Transverse colon (tissue), 4 donors: ENCODE measurements around the gene MYOM1. TPM values are rescaled to one million over a fixed set of nuclear protein-coding genes. Genes with fewer than 3 reads are reported as not detected.

Experiments
- DNase-seq: peaks from one replicate; pipeline ENCODE4 v3.0.0-alpha.2; 2019
- H3K27ac ChIP-seq, 4 donors: fragments of 200-600 bp; sonication (generic); 2 replicates each; pipeline ENCODE4 v1.5.1; 2016 to 2018; ENCODE audit warnings: inconsistent platforms in 4 of 4
- H3K27me3 ChIP-seq: fragments of 200-600 bp; sonication (generic); 2 replicates; pipeline ENCODE4 v1.5.1; 2017; ENCODE audit warnings: inconsistent platforms
- H3K36me3 ChIP-seq, 4 donors: fragments of 200-600 bp; sonication (generic); 2 replicates each; pipeline ENCODE4 v1.5.1; 2017 to 2019; ENCODE audit warnings: inconsistent platforms in 4 of 4
- H3K4me1 ChIP-seq, 4 donors: fragments of 200-600 bp; sonication (generic); 2 replicates each; pipeline ENCODE4 v1.5.1; 2017 to 2020; ENCODE audit warnings: inconsistent platforms in 4 of 4
- H3K4me3 ChIP-seq, 4 donors: fragments of 200-600 bp; sonication (generic); 1 replicate in 1 of 4; 2 replicates in 3 of 4; pipeline versions ENCODE4 v1.5.1 to v1.6.1; 2017 to 2019; ENCODE audit warnings: inconsistent platforms in 4 of 4
- H3K9me3 ChIP-seq, 2 donors: fragments of 200-600 bp; sonication (generic); 2 replicates each; pipeline ENCODE4 v1.5.1; 2017 to 2019; ENCODE audit warnings: inconsistent platforms in 2 of 2
- CTCF ChIP-seq, 5 experiments: fragments of 200-600 bp in 3 of 5; fragments of 450-650 bp in 2 of 5; sonication (generic) in 3 of 5; IDR thresholded peaks; 1 replicate in 2 of 5; 2 replicates in 3 of 5; pipeline ENCODE4 v1.5.1; 2016 to 2017; ENCODE audit warnings: antibody characterized with exemption in 5 of 5, inconsistent platforms in 3 of 5, mild to moderate bottlenecking in 2 of 5, moderate library complexity in 1 of 5
- EP300 ChIP-seq: sonication (generic); formaldehyde crosslinking; IDR thresholded peaks from one replicate; pipeline ENCODE4 v1.6.1; 2017; ENCODE audit warnings: antibody characterized with exemption, low read depth
- POLR2A ChIP-seq: fragments of 450-650 bp; IDR thresholded peaks from one replicate; pipeline ENCODE4 v1.6.1; 2016; ENCODE audit warnings: antibody characterized with exemption, mild to moderate bottlenecking, moderate library complexity
- POLR2AphosphoS5 ChIP-seq, 3 donors: sonication (generic); formaldehyde crosslinking; IDR thresholded peaks; one replicate each; pipeline ENCODE4 v1.6.1; 2016; ENCODE audit warnings: antibody characterized with exemption in 3 of 3
- WGBS, 2 donors: methylation state at CpG; one replicate each; pipeline ENCODE4 v1.1.5; 2018; ENCODE audit warnings: low coverage in 1 of 2; 5-methylcytosine and 5-hydroxymethylcytosine counted together
- in situ Hi-C, 4 donors: fragments of 200-750 bp; cut with MboI; loops; one replicate each; pipeline versions ENCODE4 v1.15.0 to v1.15.1; 2017; ENCODE audit warnings: low sequenced_read_pairs in 3 of 4, low pct_ligation_motif_present in 1 of 4, low pct_unique_long_range_greater_than_20kb in 1 of 4
- intact Hi-C: fragments of 100-400 bp; cut with DNase I; formaldehyde crosslinking; loops from one replicate; pipeline ENCODE4 v1.15.1; 2023; ENCODE audit warnings: low total_unique reads
- total RNA-seq, 4 donors: library from RNA; depleted of rRNA; stranded (reverse); fragments of >200 nt; gene quantifications; one replicate each; pipeline ENCODE4 v1.1.0, GENCODE V29; 2016

The MYOM1 gene
- total RNA-seq, 4 donors from 2014 or later = 6.0 to 30.4 (median 7.7) TPM

DNA sequence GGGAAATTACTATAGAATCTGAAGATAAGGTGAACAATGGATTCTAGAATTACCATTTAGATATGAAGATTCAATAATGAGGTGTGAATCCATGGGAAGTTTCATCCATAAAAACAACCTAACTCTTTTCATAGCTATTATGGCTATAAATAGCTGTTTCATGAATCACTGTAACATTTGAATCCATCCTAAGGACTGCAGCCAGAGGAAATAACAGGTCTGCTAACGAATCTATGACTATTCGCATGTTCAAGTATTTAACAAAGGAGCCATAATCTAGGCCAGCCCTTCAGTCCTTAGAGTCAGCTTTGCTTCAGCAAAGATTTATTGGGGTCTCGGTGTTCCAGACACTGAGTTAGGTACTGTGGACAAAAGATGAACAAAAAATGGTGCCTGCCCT, 87.1 kb downstream of the MYOM1 start:
- 80 to 83% methylated on average over 1 to 3 of the region's 3 CpGs for WGBS, 2 donors
- in situ Hi-C loops = loop anchor here in 3 of 4 donors (10.0 to 25.0 kb wide), 2 partner anchors 105 to 198 kb away; partner anchors contain the start of gene MYL12A (in 1 of the 3)
- TF ChIP-seq POLR2AphosphoS5 (IDR thresholded peaks at IDR 0.05) (no peak), EP300 (no peak), CTCF (IDR thresholded peaks at IDR 0.05) (no peak), POLR2A (no peak)

GRCh38 chr18:3130344-3130743, 89.4 kb downstream of the MYOM1 start:
- 29 to 35% methylated on average over 2 of the region's 2 CpGs for WGBS, 2 donors
- in situ Hi-C loops (loop anchor here in 3 of 4 donors (10.0 to 25.0 kb wide), 2 partner anchors 107 to 196 kb away; partner anchors contain the start of gene MYL12A (in 1 of the 3)), intact Hi-C loops (loop anchor here (1.0 kb wide), 1 partner anchor 198 kb away; no protein-coding TSS in a partner anchor)
- no peak overlapping the region for H3K27ac ChIP-seq
- no peak overlapping the region for H3K4me3 ChIP-seq
- no peaks in the 10 kb centered on the region for H3K27me3 ChIP-seq
- DNase-seq = no peak
- no peaks in the 10 kb centered on the region for H3K9me3 ChIP-seq
- TF ChIP-seq EP300 (no peak), POLR2A (no peak), POLR2AphosphoS5 (IDR thresholded peaks at IDR 0.05) (no peak), CTCF (IDR thresholded peaks at IDR 0.05) (no peak)
- no peaks in the 10 kb centered on the region for H3K36me3 ChIP-seq
- H3K4me1 ChIP-seq = peaks cover 0 to 8% (median 3%) of the 10 kb centered on the region in 4 donors

More for the DNA sequence above, 87.1 kb downstream of the MYOM1 start:
- no peak overlapping the region for H3K4me3 ChIP-seq
- H3K4me1 ChIP-seq = peaks cover 0 to 8% (median 3%) of the 10 kb centered on the region in 4 donors
- no peak for DNase-seq
- H3K27me3 ChIP-seq = no peaks in the 10 kb centered on the region
- H3K9me3 ChIP-seq = no peaks in the 10 kb centered on the region
- intact Hi-C loops = no loop called here
- H3K36me3 ChIP-seq = no peaks in the 10 kb centered on the region
- no peak overlapping the region for H3K27ac ChIP-seq

DNA sequence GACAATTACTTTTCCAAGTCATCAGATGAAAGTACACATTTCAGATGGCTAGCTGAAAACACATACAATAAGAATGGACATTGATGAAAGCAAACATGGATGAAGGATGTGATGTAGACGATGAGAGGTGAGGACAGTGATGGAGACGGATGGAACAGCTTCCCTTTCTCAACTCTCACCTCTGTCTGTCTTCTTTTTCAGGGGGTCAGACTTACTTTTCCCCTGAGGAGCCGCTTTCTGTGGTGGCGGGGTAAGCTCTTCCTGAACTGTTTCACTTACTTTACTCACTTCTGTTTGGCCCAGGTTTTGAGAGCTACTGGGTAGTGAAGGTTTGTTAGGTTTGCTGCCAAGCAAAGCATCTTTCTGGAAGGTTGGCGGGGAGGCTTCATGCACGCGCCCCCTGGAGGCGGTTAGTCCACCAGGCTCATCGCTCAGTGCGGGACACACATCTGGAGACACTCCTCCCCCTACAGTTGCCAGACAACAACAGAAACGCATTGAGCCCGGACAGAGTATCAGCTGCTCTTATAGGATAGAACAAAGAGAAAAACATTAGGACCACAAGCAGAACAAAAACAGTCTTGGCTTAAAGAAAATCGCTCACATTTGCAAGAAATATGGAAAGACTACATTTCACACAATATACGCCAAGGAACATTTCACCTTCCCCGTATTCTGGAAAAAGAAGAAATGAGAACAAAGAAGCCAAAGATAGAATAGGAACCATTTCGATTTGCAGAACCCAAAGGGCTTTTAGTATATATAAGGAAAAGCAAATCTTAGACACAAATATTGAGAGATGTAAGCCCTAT, 90.5 kb downstream of the MYOM1 start:
- 23 to 41% methylated on average over 8 to 16 of the region's 16 CpGs for WGBS, 2 donors
- H3K4me1 ChIP-seq = peaks cover 0 to 8% (median 3%) of the 10 kb centered on the region in 4 donors
- peak; percentile 88 for DNase-seq
- peak overlapping the region in 1 of 4 donors; percentile 16 for H3K4me3 ChIP-seq
- no peaks in the 10 kb centered on the region for H3K9me3 ChIP-seq
- no peak overlapping the region for H3K27ac ChIP-seq
- in situ Hi-C loops (loop anchor here in 1 of 4 donors (25.0 kb wide), 1 partner anchor 108 kb away; the partner anchor contains the start of gene MYL12A), intact Hi-C loops (no loop called here)
- H3K36me3 ChIP-seq = no peaks in the 10 kb centered on the region
- H3K27me3 ChIP-seq = no peaks in the 10 kb centered on the region
- no peak for TF ChIP-seq EP300
- TF ChIP-seq POLR2AphosphoS5 (IDR thresholded peaks at IDR 0.05) = no peak
- TF ChIP-seq POLR2A = no peak
- TF ChIP-seq CTCF (IDR thresholded peaks at IDR 0.05) = peak; percentile 76 to 85 (median 83)

GRCh38 chr18:3126457-3127097, 93.2 kb downstream of the MYOM1 start:
- no peaks in the 10 kb centered on the region for H3K36me3 ChIP-seq
- DNase-seq = no peak
- H3K4me3 ChIP-seq = no peak overlapping the region
- TF ChIP-seq CTCF (IDR thresholded peaks at IDR 0.05) = no peak
- TF ChIP-seq POLR2A = no peak
- no peak for TF ChIP-seq POLR2AphosphoS5 (IDR thresholded peaks at IDR 0.05)
- no peak for TF ChIP-seq EP300
- H3K27me3 ChIP-seq = no peaks in the 10 kb centered on the region
- in situ Hi-C loops = loop anchor here in 1 of 4 donors (25.0 kb wide), 1 partner anchor 111 kb away; the partner anchor contains the start of gene MYL12A
- no peaks in the 10 kb centered on the region for H3K9me3 ChIP-seq
- H3K27ac ChIP-seq = no peak overlapping the region
- intact Hi-C loops = no loop called here
- peaks cover 0 to 8% (median 3%) of the 10 kb centered on the region in 4 donors for H3K4me1 ChIP-seq
- 91 to 94% methylated on average over 5 to 9 of the region's 9 CpGs for WGBS, 2 donors
